CD1c-positive myeloid dendritic cell (primary cell): Measurements from ENCODE around the gene POT1.

Source experiments
- DNase-seq: peaks from one replicate; pipeline ENCODE4 v3.0.0-alpha.2; 2016; ENCODE audit errors: extremely low spot score

Gene POT1

GRCh38 chr7:124909808-124910207, 19.8 kb downstream of the POT1 start:
- DNase-seq: no peak

GRCh38 chr7:124908259-124908658, 21.4 kb downstream of the POT1 start:
- no peak for DNase-seq

- DNase-seq: no peak
These were observed 22.1 kb downstream of the POT1 start for GRCh38 chr7:124907490-124907889.

- no peak for DNase-seq
These were observed 31.1 kb downstream of the POT1 start for GRCh38 chr7:124898531-124898930.

- DNase-seq: no peak
These were observed 33.6 kb downstream of the POT1 start for GRCh38 chr7:124896001-124896400.

- no peak for DNase-seq
These were observed 36.3 kb downstream of the POT1 start for GRCh38 chr7:124893140-124893827.

GRCh38 chr7:124887247-124887646, 42.4 kb downstream of the POT1 start:
- DNase-seq: no peak

- DNase-seq: no peak
These were observed 47.6 kb downstream of the POT1 start for GRCh38 chr7:124881981-124882380.

GRCh38 chr7:124879771-124880170, 49.9 kb downstream of the POT1 start:
- no peak for DNase-seq

GRCh38 chr7:124879103-124879502, 50.5 kb downstream of the POT1 start:
- DNase-seq: no peak

- no peak for DNase-seq
These were observed 54.9 kb downstream of the POT1 start for GRCh38 chr7:124874644-124875163.

GRCh38 chr7:124857672-124858235, 71.9 kb downstream of the POT1 start:
- no peak for DNase-seq

GRCh38 chr7:124856299-124856888, 73.2 kb downstream of the POT1 start:
- DNase-seq: peak; percentile 34

GRCh38 chr7:124843336-124843735, 86.3 kb downstream of the POT1 start:
- no peak for DNase-seq

- no peak for DNase-seq
These were observed 89.2 kb downstream of the POT1 start for GRCh38 chr7:124840435-124840834.

- no peak for DNase-seq
These were observed 89.9 kb downstream of the POT1 start for GRCh38 chr7:124839687-124840086.

- no peak for DNase-seq
These were observed 93.5 kb downstream of the POT1 start for GRCh38 chr7:124836173-124836572.

GRCh38 chr7:124818807-124819206, 110.8 kb downstream of the POT1 start:
- no peak for DNase-seq

- no peak for DNase-seq
These were observed 115.4 kb downstream of the POT1 start for GRCh38 chr7:124813994-124814798.

- DNase-seq: no peak
These were observed 116.9 kb downstream of the POT1 start for GRCh38 chr7:124812764-124813163.

- no peak for DNase-seq
These were observed 118.3 kb downstream of the POT1 start for GRCh38 chr7:124811341-124811740.

GRCh38 chr7:124810605-124811004, 119.0 kb downstream of the POT1 start:
- no peak for DNase-seq
